Measurements from ENCODE around the gene INCA1.
A peak's percentile ranks its signal among the peaks of the same experiment; 100 is the strongest.
"Not testable (repeated sequence)": the region's sequence is repeated elsewhere in the genome, so short reads cannot be mapped to it uniquely, and the experiment has no call there.

INCA1 gene, protein sequence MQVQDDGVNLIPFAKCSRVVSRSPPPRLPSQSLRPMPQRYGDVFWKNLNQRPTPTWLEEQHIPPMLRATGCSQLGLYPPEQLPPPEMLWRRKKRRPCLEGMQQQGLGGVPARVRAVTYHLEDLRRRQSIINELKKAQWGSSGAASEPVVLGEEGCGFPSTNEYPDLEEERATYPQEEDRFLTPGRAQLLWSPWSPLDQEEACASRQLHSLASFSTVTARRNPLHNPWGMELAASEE

DNA sequence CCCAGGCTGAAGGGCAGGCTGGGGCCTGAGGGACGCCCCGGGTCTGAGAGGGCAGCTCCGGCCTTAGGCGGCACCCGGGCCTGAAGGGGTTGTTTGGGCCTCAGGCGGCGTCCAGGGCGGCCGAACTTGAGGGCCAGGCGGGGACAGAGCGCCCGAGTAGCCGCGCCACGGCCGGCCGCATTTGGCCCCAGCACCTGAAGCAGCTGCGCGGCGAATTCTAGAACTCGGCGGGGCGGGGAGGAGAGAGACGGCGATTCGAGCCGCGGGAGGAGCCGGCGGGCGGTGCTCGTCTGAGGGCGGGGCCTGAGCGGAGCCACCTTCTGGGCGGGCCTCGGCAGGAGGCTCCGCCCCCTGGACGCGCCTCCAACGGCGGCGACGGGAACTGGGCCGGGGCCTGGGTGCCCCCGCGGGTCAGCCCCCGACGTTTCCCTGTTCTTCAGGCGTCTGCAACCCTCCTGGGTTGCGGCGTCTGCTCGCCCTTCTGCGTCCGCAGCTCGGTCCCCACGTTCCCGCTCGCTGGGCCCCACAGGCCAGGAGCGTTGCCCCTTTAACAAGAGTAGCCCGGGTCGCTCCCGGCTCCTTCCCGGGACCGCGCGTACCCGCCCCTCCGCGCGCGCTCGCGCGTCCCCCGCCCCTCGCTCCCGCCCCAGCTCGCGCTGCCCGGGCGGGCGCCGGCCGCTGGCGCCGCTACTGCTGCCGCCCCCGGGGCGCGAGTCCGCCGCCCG is at the start of gene INCA1, which contains the start of gene KIF1C:
INCA1 (minus strand) TSS at position 221 of the 725 bp plus-strand sequence. CDS start 3,085 bp downstream, outside the sequence.
KIF1C (plus strand) TSS at position 649 of the 725 bp plus-strand sequence. CDS start 2,297 bp downstream, outside the sequence.
- DNase-seq: peak; percentile 77 to 93 (median 86)

DNA sequence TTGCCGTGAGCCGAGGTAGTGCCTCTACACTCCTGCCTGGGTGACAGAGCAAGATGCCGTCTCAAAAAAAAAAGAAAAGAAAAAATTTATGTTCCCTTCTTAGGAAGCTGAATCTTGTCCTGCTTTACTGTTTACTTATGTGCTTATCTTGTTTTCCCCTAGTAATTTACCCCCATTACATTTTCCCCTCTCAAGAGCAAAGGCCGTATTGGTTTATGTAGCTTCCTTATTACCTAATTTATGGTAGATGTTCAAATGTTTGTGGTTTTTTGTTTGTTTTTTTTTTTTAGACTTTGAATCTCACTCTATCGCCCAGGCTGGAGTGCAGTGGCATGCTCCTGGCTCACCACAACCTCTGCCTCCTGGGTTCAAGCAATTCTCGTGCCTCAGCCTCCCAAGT is 48.2 kb upstream of the INCA1 start:
- peak in 1 of 6 experiments; percentile 10 for DNase-seq

DNA sequence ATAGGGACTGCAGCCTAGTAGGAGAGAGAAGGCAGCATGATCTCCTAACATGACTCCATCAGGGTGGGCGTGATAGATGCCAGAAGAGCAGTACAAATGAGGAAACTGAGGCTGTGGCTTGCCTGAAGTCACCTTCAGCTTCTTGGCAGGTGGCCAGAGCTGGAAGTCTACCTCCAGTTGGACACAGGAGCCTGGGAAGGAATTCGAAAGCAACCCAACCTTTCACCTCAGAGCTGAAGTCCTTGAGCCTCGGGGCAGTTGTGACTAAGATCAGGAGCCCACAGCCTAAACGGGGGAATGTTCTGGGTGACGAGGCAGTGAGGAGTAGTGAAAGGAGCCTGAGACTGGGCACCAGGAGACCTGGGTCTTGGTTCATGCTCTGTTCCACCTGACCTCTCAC is 47.3 kb upstream of the INCA1 start:
- no peak for DNase-seq

DNA sequence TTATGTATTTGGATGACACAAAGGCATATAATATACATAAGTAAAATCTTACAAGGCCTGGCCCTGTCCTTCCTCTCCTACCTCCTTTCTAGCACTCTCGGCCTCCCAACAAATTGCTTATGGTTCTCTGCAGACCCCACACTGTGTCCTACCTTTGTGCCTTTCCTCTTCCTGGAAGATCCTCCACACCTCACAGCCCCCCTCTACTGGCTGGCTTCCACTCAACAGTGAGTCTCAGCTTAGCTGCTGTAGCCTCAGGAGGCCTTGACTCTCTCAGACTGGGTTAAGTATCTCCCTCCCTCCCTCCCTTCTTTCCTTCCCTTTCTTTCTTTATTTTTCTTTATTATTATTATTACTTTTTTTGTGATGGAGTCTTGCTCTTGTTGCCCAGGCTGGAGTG is 46.2 kb upstream of the INCA1 start:
- DNase-seq: no peak

DNA sequence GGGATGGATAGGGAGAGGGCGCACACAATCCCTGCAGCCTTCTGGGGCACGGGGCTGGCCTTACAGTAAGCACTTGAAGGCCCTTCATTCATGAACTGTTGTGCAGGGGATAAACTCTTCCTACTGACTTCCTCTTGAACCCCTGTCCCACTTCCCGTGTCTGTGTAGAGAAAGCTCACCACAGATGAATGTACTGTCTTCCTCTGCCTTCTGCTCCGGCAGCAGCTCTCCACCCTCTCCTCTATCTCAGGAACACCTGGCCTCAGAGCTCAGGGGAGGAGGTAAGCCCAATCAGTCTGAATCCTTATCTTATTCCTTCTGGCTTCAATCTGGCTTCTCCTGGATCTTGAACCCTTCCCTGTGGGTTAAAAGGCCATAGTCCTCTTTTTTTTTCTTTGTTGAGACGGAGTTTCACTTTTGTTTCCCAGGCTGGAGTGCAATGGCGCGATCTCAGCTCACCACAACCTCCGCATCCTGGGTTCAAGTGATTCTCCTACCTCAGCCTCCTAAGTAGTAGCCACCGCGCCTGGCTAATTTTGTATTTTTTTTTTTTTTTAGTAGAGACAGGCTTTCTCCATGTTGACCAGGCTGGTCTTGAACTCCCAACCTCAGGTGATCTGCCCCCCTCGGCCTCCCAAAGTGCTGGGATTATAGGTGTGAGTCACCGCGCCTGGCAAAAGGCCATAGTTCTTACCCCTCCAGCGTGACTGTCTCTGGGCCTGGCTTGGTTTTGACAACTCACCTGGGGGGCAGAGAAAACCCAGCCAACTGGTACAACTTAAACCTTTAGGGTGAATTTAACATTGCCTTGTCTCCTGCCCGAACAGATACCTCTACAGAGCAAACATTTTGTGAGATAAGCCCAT is 45.1 kb upstream of the INCA1 start:
- peak in 3 of 6 experiments; percentile 26 to 50 (median 29) for DNase-seq

DNA sequence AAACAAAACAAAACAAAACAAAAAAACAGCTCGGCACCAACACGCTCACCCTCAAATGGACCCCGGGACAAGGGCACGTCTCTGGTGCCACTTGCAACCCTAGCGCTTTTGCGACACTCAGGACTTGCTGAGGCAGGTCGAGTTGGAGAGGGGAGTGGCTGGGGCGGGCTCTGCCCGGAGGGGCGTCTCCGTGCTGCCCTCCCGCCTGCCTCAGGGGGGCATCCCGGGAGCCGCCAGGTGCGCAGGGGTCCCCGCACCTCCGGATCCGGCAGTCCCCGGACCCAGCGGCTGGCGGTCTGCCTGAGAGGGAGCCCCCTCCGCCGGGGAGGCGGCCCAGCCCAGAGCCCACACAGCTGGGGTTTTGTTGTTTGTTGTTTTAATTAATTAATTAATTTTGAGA is 38.0 kb upstream of the INCA1 start, which contains the start of gene SLC52A1:
SLC52A1 (minus strand) TSS at position 112 of the 400 bp plus-strand sequence. CDS start 820 bp downstream, outside the sequence.
- DNase-seq: no peak

DNA sequence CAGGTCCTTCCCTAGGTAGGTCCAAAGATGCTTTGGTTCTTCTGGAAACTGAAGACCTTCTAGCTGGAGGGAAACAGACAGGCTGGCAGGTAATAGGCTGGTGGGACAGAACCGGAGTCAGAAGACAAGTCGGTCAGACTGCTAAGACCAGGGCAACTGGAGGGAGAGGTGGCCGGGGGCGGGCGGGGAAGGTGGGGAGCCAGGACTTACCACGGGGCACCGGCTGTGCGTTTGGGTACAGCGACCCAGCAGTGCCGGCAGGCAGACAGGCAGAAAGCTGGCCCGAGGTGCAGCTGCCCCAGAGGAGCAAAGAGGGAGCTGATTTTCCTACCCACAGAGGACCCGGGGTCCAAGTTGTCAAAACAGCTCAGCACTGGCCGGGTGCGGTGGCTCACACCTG is 37.3 kb upstream of the INCA1 start:
- no peak for DNase-seq

DNA sequence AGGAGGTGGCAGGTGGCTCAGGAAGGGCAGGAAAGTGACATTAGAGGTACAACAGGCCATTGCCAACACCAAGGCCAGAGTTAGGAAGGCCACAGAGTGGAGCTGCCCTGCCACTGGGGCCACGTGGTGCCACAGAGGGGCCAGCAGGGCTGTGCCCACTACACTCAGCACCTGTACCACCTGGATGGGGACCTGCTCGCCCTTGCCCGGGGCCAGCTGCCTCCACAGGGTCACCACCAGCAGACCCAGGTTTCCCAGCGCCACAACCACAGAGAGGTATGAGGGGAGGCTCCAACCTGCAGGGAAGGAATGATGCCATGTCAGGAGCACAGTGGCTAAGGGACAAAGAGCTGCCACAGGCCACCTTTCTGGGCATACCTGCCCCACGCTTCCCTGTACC is 36.7 kb upstream of the INCA1 start:
- no peak for DNase-seq

DNA sequence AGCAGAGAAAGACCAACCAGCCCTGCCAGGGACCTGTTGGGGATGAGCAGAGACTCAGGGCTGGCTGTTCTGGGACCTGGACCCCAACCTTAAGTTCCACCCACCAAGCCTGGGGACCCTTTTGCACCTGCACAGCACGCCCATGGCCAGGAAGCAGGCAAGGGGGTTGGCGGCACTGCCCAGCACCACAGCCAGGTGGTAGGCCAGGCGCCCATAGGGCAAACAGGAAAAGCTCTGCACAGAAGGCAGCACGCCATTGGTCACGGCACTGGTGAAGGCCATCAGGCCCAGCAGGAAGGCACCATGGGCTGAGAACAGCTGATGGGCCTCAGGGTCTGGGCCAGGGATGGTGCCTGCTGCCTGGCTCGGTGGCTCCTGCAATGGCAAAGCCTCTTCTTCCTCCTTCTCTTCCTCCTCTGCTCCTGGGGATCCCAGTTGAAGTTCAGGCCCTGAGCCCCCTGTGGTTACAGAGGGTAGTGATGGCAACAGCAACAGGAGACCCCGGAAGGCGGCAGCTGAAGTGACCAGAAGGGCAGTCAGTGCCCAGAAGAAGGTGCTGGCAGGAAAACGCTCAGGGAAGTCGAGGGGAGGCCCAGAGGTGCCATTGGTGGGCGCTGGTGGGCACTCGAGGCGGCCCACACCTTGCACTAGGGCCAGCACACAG is 36.2 kb upstream of the INCA1 start:
- no peak for DNase-seq

DNA sequence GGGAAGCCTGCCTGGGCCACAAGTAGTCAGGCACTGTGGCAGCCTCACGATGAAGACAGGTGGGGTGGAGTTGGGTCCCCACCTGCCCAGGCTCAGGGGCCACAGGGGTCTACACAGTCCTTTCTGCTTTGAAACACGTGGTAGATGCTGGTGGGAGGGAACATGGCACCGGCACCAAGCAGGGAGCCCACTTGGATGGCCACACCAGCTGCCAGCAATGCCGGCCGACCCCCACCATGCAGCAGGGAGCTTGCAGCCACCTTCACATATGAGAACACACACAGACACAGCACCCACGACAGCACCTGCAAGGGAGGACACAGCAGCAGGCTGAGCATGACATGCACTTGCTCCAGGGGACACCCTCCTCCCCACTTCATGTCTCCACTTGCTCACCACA is 35.5 kb upstream of the INCA1 start:
- DNase-seq: no peak

DNA sequence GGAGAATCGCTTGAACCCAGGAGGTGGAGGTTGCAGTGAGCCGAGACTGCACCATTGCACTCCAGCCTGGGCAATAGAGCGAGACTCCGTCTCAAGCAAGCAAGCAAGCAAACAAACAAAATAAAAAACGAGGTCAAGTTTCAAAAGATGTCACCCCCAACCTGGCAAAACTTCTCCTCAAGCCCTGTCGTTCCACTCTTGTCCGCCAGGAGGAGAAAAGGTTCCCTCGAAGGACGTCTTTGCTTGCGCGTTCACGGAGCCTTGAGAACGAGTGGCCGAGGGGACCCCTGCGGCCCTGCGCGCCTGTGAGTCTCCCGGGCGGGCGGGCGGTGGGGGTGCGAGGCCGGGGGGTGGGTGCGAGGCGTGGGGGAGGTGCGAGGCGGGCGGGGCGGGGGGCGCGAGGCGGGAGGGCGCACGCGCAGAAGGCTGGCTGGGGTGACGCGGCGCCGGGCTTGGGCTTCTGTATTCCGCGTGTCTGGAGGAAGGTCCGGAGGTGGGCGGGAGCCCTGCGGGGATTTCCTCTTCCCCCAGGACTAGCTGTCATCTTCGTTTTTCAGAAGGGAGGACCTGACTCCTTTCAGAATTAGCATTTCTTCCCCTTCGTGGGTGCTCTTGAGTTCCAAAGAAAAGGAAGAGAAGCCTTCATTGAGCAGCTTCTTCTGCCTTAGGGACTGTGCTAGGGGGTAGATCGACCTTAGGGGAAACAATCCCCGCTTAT is 34.2 kb upstream of the INCA1 start:
- peak; percentile 66 to 85 (median 72) for DNase-seq

DNA sequence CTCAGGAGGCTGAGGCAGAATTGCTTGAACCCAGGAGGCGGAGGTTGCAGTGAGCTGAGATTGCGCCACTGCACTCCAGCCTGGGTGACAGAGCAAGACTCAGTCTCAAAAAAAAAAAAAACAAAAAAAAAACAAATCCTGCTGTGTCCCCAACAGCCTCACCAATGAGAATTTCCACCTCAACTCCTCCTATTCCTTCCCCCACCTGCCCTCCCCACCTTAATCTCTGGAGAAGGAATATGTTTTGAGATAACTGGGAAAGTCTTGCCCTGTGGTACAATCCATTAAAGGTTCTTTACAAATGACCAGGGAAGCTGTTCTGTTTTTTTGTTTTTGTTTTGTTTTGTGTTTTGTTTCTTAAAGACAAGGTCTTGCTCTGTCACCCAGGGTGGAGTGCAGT is 32.8 kb upstream of the INCA1 start:
- not testable (repeated sequence) for DNase-seq

DNA sequence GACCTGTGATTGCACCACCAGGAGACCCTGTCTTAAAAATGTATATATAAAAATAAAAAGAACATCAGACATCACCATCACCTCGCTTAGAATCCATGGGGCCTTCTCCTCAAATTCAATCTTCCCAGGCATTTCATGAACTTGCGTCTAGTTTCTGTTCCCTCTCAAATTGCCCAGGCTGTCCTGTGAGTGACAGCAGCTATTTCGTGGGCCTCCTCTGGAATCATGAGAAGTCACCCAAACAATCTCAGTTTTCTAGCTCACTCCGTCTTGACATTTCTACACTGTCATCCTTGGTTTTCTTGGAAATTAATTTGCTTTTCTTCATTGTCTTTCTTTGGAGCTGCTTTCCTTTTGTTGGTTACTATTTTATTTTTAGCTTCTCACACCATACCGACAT is 30.6 kb upstream of the INCA1 start:
- DNase-seq: no peak

DNA sequence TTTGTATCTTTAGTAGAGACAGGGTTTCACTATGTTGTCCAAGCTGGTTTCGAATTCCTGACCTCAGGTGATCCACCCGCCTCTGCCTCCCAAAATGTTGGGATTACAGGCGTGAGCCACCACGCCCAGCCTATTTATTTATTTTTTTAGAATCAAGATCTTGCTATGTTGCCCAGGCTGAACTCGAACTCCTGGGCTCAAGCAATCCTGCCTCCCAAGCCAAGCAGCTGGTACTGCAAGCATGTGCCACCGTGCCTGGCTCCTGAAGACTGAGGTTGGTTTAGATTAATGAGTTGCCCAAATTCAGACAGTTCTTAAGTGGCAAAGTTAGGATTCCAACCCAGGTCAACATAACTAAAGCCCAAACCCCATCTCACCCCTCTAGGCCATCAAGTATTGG is 30.0 kb upstream of the INCA1 start:
- no peak for DNase-seq

DNA sequence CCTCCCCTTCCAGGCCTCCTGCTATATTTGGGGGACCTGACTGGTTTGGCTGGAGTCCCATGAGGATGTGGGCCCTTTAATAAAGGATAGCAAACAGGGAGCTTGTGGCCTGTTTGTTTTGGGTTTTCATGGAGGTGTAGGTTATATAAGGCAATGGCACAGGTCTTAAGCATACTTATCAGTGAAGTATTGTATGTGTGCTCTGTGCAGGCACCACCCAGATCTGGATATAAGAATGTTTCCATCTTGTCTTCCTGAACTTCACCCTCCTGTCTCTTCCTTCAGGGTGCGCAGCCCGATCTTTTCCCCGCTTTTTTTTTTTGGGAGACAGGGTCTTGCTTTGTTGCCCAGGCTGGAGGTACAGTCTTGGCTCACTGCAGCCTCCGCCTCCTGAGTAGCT is 27.3 kb upstream of the INCA1 start:
- DNase-seq: no peak

DNA sequence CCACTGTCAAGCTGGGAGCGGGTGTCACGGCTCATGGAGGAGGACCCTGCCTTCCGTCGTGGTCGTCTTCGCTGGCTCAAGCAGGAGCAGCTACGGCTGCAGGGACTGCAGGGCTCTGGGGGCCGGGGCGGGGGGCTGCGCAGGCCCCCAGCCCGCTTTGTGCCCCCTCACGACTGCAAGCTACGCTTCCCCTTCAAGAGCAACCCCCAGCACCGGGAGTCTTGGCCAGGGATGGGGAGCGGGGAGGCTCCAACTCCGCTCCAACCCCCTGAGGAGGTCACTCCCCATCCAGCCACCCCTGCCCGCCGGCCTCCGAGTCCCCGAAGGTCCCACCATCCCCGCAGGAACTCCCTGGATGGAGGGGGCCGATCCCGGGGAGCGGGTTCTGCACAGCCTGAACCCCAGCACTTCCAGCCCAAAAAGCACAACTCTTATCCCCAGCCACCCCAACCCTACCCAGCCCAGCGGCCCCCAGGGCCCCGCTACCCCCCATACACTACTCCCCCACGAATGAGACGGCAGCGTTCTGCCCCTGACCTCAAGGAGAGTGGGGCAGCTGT is 26.3 kb upstream of the INCA1 start:
- DNase-seq: no peak

DNA sequence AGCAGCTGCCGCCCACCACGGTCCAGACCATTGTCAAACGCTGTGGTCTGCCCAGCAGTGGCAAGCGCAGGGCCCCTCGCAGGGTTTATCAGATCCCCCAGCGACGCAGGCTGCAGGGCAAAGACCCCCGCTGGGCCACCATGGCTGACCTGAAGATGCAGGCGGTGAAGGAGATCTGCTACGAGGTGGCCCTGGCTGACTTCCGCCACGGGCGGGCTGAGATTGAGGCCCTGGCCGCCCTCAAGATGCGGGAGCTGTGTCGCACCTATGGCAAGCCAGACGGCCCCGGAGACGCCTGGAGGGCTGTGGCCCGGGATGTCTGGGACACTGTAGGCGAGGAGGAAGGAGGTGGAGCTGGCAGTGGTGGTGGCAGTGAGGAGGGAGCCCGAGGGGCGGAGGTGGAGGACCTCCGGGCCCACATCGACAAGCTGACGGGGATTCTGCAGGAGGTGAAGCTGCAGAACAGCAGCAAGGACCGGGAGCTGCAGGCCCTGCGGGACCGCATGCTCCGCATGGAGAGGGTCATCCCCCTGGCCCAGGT is 24.9 kb upstream of the INCA1 start:
- no peak for DNase-seq

DNA sequence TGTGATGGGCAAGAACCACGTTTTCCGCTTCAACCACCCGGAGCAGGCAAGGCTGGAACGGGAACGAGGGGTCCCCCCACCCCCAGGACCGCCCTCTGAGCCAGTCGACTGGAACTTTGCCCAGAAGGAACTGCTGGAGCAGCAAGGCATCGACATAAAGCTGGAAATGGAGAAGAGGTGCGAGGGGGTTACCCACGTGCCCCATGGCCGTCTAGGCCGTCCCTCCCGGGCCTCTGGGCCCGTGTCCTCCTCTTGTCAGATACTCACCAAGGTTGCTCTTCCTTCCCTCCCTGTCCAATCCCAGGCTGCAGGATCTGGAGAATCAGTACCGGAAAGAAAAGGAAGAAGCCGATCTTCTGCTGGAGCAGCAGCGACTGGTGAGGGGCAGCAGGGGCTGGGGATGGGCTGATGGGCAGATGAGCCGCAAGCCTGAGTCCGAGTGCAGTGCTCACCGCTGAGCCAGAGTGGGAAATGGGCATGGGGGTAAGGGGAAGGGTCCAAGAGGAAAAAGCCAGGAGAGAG is 23.2 kb upstream of the INCA1 start:
- no peak for DNase-seq

DNA sequence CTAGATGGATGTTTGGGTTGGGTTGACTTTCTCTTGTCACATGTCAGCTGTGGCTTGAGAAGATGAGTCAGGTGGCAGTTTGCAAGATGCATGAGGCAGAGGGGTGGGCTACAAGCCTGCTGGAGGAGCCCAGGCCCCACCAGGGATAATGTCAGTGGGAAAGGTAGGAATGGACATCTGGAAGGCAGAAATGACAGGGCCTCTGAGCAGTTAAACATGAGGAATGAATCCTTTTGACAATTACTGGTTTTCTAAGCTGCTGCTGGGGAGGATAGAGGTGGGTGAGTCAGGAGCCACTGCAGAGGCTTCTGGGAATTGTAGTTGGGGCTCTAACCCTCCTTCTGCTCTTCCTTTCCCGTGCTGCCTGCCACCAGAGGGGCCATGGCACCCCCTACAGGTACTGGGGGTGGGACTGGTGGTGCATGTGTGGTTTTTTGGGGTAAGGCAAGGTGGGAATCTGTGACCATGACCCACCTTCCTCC is 22.2 kb upstream of the INCA1 start:
- peak in 4 of 6 experiments; percentile 10 to 29 (median 16) for DNase-seq

DNA sequence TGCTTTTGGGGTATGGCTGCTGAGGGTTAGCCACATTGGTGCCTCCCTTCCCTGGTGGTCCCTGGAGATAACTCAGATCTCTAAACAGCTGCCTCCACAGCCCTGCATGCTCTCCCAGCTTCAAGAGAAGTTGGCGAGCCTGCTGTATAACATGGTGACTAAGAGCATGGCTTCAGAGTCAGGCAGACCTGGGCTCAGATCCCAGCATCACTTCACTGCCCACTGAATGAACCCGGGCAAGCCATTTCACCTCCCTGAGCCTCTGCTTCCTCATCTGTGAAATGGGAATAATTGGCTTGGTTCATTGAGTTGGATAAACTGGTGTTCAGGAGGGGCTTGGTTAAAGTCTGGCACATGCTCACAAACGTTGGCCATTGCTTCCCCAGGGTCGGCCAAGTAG is 17.0 kb upstream of the INCA1 start:
- no peak for DNase-seq

DNA sequence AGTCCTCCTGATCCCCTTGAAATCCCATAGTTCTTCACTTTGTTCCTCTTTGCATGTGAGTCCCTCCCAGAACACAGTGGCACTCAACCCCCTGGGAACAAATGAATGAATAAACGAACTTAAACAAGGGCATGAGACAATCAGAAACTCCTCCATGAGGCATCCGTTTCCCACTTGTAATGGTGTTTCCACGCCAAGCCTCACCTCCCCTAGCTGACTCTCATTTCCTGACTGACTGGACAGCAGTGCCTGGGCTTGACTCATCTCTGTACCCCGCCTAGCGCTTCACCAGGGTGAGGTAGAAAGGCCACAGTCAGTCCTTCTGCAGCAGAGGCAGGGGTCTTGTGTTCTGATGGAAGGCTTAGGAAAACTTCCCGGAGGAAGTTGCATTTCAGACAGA is 14.6 kb upstream of the INCA1 start:
- DNase-seq: no peak
